ENCODE measurements around the gene MGAT1.

GRCh38 chr5:180785121-180785781 lies 17.4 kb downstream of the MGAT1 start:
- TF ChIP-seq POLR2AphosphoS5 (IDR thresholded peaks at IDR 0.05; ENCODE audit: borderline replicate concordance, low read depth, low read length) (no peak), EZH2 (IDR thresholded peaks at IDR 0.05) (no peak)

Data from SK-N-MC (cell line).